HG03575 (cell line): ENCODE results near the gene FADS1.

ENCODE experiments used
- ATAC-seq: cut with Tn5 transposase; IDR thresholded peaks from one replicate; pipeline ENCODE4 v1.9.1; 2021; ENCODE audit not compliant: unreplicated experiment, insufficient number of reproducible peaks, low FRiP score; ENCODE audit errors: extremely low read depth

Gene FADS1

DNA sequence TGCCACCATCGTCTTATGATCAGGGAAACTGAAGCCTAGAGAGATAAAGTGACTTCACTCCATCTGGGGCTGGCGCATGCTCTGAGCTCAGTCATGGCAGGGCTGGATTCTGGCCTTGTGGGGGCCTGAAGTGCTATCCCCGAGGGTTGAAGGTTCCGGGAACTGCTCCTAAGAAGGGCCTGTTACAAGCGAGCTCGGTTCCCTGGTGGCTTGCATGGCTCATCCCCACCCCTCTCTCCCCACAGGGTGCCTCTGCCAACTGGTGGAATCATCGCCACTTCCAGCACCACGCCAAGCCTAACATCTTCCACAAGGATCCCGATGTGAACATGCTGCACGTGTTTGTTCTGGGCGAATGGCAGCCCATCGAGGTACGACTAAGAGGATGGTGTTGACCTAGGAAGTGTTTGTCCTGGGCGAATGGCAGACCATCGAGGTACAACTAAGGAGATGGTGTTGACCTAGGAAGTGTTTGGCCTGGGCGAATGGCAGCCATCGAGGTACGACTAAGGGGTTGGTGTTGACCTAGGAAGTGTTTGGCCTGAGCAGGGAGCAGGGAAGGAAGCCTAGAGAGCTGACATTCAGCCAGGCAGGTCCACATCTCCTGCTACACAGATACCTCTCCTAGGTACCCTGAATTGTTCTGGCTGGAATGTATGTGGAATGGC is 31.2 kb upstream of the FADS1 start:
- ATAC-seq, result no peak

DNA sequence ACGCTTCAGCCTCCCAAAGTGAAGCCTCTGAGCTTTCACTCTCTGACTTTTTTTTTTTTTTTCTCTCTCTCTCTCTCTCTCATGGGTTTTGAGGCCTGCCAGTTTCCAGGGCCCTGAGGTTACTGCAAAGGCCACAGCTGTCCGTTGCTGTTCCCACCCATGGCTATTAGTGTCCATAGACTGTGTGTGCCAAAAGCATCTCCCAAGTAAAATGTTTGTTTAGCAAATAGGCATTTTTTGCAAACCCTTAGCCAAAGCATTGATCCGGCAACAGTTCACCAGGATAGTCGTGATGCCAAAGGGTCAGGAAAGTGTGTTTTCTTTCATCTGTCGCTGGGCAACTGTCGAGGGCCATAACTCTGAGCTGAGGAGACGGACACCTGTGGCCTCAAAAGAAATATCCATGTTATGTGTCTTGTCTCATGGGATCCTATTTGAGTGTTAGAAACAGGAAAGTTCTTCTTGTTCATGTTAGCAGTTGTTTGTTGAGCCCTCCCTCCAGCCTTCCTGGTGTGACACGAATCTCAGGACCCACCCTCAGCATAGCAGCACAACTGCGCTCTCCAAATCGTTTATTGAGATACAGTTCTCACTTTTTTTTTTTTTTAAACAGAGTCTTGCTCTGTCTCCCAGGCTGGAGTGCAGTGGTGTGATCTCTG is 29.7 kb upstream of the FADS1 start:
- ATAC-seq, result no peak

DNA sequence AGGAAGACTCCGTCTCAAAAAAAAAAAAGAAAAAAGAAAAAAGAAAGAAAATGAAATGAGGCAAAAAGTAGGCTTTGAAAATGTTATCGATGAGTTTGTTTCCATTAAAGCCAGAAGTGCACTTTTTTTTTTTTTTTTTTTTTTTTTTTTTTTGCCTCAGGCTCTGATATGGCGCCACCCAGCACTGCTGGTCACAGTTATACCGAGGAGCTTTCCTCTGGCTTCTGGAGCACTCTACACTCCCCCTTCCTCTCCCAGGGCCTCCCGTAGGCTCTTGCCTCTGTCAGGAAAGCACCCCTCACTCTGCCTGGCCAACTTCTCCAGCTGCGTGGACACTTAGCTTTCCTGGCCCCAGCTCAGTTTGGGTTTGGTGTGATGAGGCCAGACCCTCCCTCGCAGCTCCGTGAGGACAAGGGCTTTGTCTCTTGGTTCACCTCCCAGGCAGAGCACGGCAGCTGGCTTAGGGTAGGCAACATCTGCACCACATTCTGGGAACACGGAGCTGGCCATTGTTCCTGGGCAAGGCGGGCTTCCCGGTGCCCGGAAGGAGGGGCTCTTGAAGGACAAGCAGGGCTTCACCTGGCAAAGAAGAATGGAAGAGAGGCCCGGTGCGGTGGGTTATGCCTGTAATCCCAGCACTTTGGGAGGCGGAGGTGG is 28.2 kb upstream of the FADS1 start:
- no peak for ATAC-seq

DNA sequence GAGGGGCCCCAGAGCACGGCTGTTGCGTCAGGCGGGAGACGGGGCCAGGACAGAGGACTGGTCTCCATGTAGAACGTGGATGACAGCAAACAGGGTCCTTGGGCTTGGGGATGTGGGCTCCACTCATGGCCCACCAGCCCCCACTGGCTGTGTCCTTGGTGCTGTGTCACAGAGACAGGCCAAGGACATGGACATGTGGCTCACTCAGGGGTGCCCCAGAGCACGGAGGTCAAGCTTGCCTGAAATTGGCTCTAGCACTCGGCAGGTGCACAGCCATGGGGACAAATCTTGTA is 25.7 kb upstream of the FADS1 start:
- no peak for ATAC-seq

DNA sequence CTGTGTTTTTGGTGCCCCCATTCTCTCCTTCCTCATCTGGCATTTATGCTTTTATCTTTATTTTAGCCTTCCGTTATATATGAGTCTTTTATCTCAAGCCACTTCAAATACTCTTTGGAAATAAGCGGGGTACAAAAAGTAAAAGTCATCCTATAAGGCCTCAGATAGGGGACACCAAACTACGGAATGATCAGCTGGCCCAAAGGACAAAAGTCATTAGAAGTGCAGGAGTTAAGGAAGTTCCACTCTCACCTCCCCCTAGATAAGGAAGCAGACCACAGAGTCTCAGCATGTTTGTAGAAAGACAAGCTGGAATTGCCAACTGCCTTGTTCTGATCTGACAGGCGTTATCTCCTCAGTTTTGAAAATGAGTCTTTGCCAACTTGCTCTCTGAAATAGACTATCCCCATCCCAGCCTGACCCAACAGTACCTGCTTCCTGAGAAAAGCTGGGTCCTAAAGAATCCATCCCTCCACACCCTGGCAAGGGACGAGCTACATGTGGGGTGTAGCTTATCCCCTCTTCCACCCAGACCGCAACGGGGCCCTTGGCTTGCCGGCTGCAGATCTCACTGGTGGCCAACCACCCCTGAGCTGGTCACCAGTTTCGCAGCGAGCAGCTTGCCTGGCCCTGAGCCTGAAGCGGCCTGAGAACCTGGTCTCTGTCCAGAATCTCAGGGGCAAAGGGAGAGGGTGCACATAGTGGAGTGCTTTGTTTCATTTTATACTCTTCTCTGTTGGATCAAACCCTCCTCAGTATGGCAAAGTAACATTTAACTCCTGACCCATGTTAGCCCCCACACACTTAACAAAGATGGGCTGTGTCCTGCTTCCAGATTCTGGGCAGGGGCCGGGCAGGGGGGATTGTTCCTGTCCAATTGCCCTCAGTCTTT is 25.1 kb upstream of the FADS1 start:
- no peak for ATAC-seq

DNA sequence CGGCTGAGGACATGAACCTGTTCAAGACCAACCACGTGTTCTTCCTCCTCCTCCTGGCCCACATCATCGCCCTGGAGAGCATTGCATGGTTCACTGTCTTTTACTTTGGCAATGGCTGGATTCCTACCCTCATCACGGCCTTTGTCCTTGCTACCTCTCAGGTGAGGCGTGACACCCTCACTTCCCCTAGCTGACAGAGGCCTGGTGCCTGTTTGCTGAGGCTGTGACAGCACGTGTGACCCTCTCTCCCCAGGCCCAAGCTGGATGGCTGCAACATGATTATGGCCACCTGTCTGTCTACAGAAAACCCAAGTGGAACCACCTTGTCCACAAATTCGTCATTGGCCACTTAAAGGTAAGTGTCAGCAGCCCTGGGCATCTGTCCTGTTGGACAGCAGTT is 23.6 kb upstream of the FADS1 start:
- no peak for ATAC-seq

DNA sequence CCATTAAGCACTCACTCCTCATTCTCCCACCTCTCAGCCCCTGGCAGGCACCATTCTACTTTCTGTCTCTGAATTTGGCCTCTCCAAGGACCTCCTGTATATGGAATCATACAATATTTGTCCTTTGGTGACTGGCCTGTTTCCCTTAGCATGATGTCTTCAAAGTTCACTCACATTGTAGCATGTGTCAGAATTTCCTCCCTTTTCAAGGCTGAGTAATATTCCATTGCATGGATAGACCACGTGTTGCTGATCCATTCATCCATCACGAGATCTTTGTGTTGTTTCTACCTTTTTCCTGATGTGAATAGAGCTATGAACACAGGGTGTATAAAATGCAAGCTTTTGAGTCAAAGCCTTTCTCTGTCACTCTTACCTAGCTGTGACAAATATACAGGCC is 22.9 kb upstream of the FADS1 start:
- ATAC-seq, result no peak

DNA sequence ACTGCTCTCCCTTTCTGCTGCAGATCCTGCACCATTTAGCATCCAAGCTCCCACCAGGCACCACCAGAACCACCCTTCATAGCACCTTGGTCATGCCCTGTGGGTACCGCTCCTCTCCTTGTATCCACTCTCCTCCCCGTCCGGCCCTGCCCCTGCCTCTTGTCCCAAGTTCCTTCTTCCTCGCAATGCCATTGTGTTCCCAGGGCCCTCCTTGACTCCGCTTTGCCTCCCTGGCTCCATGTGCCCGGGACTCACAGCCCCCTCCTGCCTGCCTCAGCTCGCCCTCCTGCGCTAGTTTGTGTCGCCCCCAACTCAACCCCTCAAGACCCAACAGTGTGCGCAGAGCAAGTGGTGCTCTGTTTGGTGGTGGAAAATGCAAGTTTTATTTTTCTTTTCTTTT is 22.1 kb upstream of the FADS1 start:
- no peak for ATAC-seq

DNA sequence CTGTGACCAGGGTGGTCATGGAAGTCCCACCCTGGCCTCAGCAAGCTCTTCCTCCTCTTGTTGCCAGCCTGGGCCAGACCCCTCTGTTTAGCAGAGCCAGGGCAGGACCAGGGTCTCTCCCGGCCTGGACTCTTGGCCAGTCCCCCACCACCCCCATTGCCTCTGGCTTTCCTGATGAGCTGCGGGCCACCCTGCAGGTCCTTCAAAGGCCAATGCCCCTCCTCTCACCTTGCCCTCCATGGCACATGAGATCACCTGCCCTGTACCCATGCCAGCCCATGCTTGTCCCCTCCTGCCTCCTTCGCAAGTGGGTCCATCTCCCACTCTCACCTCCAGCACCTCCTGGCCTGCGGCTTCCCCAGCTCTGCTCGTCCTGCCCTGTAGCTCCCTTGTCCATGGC is 21.7 kb upstream of the FADS1 start:
- no peak for ATAC-seq

DNA sequence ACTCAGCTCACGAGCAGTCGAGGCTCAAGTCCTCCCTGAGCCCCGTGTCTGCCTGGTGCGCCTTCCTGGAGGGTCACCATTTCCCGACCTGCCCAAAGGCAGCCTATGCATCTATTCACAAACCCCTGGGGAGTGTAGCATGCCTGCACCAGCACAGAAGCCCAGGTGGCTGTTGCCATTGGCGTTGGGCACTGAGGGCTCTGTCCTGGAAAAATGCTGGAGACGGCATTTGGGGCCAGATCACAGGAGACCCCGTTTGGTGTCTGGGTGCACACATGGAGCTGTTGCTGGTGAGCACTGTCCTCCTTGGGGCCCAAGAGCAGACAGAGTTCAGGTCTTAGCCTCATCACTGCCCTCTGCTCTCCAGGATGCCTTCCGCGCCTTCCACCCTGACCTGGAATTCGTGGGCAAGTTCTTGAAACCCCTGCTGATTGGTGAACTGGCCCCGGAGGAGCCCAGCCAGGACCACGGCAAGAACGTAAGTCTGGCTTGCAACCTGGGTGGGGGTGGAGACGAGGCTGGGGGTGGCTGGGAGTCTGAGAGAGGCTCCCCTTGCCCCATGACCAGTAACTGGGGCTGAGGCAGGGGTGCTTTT is 20.7 kb upstream of the FADS1 start:
- no peak for ATAC-seq

DNA sequence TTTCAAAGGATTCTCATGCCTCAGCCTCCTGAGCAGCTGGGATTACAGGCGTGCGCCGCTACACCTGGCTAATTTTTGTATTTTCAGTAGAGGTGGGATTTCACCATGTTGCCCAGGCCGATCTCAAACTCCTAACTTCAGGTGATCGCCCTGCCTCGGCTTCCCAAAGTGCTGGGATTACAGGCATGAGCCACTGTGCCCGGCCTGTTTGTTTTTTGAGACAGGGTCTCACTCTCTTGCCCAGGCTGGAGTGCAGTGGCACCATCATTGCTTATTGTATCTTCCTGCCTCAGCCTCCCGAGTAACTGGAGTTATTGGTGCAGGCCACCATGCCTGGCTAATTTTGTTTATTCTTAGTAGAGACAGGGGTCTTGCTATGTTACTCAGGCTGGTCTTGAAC is 19.4 kb upstream of the FADS1 start:
- ATAC-seq, result no peak

DNA sequence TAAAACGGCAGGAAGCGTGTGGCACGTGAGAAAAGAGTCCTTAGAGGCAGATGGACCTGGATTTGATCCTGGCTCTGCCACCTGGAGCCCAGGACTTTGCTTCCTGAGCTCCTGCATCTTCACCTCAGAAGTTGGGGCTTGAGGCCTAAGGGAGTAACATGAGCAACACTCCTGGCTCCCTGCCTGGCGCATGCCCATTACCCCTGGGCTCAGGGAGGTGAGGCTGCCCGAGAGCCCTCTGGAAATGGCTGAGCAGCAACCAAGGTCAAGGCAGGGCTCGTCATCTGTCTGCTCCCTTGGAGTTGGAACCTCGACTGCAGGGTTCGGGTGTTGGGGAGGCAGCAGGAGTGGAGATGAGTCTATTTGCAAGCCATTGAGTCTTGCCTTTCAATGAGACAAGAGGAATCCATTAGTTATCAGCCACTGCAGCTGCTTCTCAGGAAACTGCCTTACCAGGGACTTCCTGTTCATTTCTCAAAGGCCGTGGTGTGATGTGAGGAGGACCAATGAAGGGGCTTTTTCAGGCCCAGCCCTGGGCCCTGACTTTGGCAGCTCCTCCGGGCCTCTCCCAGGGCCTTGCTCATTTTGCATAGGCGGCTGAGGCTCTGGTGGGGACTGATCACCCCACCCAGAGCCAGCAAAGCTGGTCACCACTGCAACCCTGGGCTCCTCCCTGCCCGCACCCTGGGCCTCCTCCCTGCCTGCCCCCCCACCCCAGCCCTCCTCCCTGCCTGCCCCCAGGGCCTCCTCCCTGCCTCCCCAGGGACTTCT is 17.7 kb upstream of the FADS1 start:
- ATAC-seq, result peak; percentile 56

DNA sequence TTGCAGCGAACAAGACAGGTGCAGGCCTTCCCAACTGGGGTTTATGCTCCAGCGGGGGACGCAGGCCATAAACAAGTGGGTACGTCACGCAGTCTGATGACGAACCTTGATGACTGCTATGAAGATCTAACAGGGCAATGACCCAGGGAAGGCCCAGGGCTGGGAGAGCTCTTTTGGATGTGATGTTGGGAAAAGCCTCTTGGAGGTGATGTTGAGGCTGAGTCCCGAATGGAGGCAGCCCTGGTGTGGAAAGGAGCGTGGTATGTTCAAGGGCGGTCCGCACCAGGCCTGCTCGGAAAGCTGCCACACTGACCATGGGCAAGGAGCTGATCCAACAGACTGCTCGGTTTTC is 17.1 kb upstream of the FADS1 start:
- ATAC-seq, result no peak

DNA sequence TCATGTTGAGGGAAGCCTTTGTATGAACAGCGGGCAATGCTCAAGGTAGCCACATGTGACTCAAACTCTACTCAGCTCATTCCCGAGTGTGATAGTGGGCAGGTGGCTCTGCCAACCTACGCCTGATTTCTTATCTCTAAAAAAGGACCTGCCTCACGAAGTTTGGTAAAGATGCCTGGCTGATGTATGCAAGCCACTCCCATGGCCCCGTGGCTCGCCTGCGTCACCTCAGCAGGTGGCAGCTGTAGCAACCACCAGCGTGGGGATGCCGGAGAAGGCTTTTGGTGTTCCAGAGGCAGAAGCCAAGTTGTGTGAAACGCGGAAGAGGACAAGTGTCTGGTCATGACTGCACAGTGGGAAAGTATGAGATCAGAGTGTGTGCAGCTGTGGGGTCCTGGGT is 16.7 kb upstream of the FADS1 start:
- no peak for ATAC-seq

DNA sequence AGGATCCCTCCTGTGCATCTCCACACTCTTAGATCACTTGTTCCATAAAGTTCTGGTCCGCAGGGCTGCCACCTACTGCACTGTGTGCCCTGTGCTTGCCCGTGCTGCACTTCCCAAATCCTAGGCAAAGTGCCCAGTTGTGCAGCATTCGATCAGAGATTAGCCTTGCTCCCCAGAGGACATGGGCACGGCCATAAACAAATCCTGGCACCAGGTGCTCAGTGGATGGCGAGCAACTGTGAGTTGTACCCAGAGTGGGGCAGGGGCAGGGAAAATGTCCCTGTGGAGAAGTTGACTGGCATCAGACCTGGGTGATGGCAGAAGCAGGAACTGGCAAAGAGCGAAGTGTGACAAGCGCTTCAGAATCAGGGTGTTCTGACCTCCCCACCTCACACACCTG is 16.0 kb upstream of the FADS1 start:
- ATAC-seq, result no peak

DNA sequence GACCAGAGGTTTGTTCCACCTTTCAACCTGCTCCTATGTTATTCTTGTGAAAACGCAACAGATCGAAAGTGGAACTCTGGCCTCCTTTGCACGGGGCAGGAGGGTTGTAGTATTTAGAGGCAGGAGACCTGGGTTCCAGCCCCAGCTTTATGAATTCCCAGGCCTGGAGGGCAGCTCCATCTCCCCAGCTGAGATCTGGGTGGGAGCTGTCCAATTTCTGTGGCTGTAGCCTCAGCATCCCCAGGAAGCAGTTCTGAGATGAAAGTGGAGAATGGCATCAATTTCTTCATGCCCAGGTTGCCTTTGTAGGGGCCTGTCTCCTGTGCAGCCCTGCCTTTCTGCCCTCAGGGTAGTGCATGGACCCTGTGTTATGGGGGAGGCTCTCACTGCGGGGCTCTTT is 15.4 kb upstream of the FADS1 start:
- no peak for ATAC-seq

DNA sequence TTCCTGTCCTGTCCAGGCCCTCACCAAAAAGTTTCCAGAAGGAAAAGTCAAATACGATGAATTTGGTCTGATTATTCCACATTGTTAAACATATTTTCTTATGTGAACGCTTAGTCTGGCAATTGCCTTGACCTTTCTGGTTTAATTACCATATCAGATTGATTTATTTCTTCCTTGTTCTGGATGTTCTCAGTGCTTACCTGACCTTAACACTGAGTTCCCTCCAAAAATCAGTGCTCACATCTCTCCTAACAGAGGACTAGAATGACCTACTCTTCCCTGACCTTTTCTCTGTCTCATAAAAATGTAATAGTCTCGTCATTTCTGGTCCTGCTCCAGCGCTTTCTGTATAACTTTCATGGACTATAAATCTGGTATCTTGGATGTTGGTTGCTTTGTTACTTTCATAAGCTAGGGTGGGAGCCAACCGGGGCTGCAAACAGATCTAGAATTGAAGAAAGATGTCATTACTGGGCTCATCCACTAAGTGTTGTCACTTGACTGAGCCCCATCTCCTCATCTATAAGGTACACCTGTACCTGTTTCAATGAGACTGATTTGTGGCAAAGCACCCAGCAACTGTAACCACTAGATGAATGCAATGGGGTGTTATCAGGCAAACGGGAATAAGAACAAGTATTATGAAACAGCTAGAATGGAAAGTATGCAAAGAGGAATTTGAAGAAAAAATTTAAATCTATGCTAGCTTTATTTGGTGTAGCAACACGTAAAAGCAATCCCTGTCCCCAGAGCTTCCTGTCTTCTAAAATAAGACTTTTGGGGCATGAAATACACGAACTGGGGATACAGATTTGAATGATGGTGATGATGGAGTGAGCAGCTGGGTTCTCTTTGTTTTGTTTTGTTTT is 13.7 kb upstream of the FADS1 start:
- ATAC-seq, result no peak

DNA sequence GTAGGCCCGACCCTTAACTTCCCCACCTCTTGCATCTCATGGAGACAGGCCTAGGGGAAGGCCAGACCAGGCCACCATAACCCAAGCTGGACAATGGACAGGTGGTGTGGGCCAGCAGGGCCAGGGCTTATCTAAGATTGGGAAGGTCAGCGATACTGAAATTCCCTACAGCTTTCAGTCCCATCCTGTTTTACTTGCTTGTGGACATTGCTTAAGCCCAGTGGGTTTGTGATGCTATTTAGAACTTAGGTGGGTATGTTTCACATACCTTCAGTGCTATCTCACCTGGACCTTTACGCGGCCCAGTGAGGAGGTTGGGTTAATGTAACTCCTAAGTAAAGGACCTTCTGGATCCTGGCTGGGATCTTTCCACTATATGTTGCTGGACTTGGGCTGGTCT is 13.0 kb upstream of the FADS1 start:
- no peak for ATAC-seq
